Measurements from ENCODE around the gene GMPPA. TPM values are rescaled to one million over a fixed set of nuclear protein-coding genes. Genes with fewer than 3 reads are reported as not detected.

Gene GMPPA
- total RNA-seq, 1 donor from 2014 or later, result 35.8 TPM

- Mint-ChIP-seq H3K4me1 (ENCODE audit: low read depth) (peaks cover 19% of the 10 kb centered on the region), H3K27me3 (peaks cover 19% of the 10 kb centered on the region), H3K27ac (peak overlapping the region; percentile 84), H3K36me3 (ENCODE audit: insufficient read depth) (peaks cover 13% of the 10 kb centered on the region), H3K9me3 (ENCODE audit: low read depth) (no peaks in the 10 kb centered on the region), H3K4me3 (ENCODE audit: low read depth) (peak overlapping the region; percentile 88)
- DNase-seq (ENCODE audit: low spot score, unreplicated experiment), result peak; percentile 90
- TF ChIP-seq, protein P1, sequence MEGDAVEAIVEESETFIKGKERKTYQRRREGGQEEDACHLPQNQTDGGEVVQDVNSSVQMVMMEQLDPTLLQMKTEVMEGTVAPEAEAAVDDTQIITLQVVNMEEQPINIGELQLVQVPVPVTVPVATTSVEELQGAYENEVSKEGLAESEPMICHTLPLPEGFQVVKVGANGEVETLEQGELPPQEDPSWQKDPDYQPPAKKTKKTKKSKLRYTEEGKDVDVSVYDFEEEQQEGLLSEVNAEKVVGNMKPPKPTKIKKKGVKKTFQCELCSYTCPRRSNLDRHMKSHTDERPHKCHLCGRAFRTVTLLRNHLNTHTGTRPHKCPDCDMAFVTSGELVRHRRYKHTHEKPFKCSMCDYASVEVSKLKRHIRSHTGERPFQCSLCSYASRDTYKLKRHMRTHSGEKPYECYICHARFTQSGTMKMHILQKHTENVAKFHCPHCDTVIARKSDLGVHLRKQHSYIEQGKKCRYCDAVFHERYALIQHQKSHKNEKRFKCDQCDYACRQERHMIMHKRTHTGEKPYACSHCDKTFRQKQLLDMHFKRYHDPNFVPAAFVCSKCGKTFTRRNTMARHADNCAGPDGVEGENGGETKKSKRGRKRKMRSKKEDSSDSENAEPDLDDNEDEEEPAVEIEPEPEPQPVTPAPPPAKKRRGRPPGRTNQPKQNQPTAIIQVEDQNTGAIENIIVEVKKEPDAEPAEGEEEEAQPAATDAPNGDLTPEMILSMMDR (IDR thresholded peaks at IDR 0.05; ENCODE audit: unreplicated experiment), result peak; percentile 99
Observed at GRCh38 chr2:219541611-219542180, 43.0 kb downstream of the GMPPA start.

DNA sequence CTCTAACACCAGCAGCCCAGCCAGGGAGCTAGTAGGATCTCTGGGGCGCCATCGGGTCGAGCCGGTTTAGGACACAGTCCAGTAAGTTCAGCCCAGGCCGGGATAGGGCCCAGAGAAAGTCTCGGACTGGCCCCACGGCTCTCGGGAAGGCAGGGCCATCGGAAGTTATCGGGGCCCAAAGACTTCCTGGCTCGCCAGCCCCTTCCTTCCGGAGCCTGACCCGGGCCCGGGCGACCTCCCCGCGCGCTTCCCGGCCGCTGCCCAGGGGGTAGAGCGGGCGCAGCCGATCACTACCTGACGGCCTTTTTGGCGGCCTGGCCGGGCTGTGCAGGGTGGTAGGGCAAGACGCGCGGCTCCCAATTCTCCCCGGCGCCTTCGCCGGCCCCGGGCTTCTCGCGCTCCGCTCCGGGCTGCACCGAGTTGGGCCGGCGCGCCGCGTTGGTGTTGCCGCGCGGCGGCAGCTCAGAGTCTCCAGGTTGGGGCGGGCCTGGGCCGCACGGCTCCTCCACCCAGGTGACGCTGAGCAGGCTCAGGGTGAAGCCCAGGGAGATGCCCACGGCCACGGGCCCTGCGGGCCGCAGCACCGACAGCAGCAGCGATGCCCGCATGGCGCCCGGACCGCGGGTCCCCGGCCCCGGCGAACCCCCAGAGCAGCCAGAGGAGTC is 44.4 kb downstream of the GMPPA start:
- H3K27ac Mint-ChIP-seq, result peak overlapping the region; percentile 84
- peak overlapping the region; percentile 88 for H3K4me3 Mint-ChIP-seq (ENCODE audit: low read depth)
- peaks cover 17% of the 10 kb centered on the region for H3K4me1 Mint-ChIP-seq (ENCODE audit: low read depth)
- DNase-seq (ENCODE audit: low spot score, unreplicated experiment), result no peak
- H3K36me3 Mint-ChIP-seq (ENCODE audit: insufficient read depth), result peaks cover 16% of the 10 kb centered on the region
- TF ChIP-seq, protein P1 (IDR thresholded peaks at IDR 0.05; ENCODE audit: unreplicated experiment), result no peak
- H3K27me3 Mint-ChIP-seq, result peaks cover 19% of the 10 kb centered on the region
- H3K9me3 Mint-ChIP-seq (ENCODE audit: low read depth), result no peaks in the 10 kb centered on the region

- Mint-ChIP-seq H3K4me3 (ENCODE audit: low read depth) (peak within 1 kb of the TSS; percentile 88), H3K36me3 (ENCODE audit: insufficient read depth) (peaks cover 19% of the 10 kb centered on the region), H3K27ac (peak within 1 kb of the TSS; percentile 87), H3K4me1 (ENCODE audit: low read depth) (peaks cover 16% of the 10 kb centered on the region), H3K9me3 (ENCODE audit: low read depth) (no peaks in the 10 kb centered on the region), H3K27me3 (peaks cover 27% of the 10 kb centered on the region)
- DNase-seq (ENCODE audit: low spot score, unreplicated experiment), result peak; percentile 98
- TF ChIP-seq, protein P1 (IDR thresholded peaks at IDR 0.05; ENCODE audit: unreplicated experiment), result no peak
Observed at GRCh38 chr2:219543596-219544358, 45.1 kb downstream of the GMPPA start, which contains the start of the genes CHPF and TMEM198. Gene CHPF, minus strand, starts transcription at chr2:219543809. Its CDS starts 271 bp downstream, at chr2:219543538. Gene TMEM198, plus strand, starts transcription at chr2:219544028. Its CDS starts 700 bp downstream, at chr2:219544728.

DNA sequence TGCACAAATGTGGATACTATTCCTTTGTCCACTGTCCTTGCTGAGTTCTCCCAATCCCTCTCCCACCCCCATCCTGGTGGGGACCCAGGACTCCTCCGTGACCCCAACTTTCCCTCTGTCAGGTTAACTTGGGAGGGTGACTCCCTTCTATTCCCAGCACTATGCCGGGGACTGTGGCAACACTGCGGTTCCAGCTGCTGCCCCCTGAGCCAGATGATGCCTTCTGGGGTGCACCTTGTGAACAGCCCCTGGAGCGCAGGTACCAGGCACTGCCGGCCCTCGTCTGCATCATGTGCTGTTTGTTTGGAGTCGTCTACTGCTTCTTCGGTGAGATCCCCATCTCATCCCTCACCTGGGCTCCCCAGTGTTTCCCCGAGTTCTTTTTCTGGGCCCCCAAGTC is 45.9 kb downstream of the GMPPA start:
- Mint-ChIP-seq H3K9me3 (ENCODE audit: low read depth) (no peaks in the 10 kb centered on the region), H3K27me3 (peaks cover 32% of the 10 kb centered on the region), H3K36me3 (ENCODE audit: insufficient read depth) (peaks cover 15% of the 10 kb centered on the region), H3K4me1 (ENCODE audit: low read depth) (peaks cover 16% of the 10 kb centered on the region), H3K27ac (peak overlapping the region; percentile 75), H3K4me3 (ENCODE audit: low read depth) (peak overlapping the region; percentile 82)
- no peak for DNase-seq (ENCODE audit: low spot score, unreplicated experiment)
- TF ChIP-seq, protein P1 (IDR thresholded peaks at IDR 0.05; ENCODE audit: unreplicated experiment), result no peak

DNA sequence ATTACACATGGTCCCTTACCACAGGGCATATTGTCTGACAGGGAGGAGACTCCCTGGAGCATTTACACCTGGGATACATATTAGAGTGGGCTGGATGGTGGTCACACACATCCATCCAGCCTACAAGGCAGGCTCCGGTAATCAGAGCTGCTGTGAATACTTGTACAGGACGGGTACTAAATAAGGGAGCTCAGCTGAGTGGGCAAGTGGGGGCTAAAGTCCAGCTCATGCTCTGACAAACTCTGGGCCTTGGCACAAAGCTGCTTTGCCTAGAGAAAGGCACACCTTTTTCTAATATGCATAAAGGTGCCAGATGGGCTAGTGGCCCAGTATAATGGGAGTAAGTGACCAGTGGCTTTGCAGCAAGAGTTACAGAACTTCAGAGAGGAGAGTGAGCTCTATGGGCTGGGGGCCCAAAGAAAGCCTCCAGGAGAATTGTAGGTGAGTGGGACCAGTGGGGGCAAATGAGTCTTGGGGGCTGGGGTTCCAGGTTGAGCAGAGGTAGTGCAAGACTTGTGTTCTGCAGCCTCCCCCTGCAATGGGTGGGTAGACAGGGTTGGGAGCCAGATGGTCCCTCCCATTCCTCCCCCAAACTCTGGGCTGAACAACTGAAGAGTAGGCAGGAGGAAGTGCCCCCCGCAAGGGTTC is 46.7 kb downstream of the GMPPA start:
- Mint-ChIP-seq H3K27ac (no peak overlapping the region), H3K4me1 (ENCODE audit: low read depth) (peaks cover 16% of the 10 kb centered on the region), H3K4me3 (ENCODE audit: low read depth) (no peak overlapping the region), H3K36me3 (ENCODE audit: insufficient read depth) (peaks cover 13% of the 10 kb centered on the region), H3K9me3 (ENCODE audit: low read depth) (no peaks in the 10 kb centered on the region), H3K27me3 (peaks cover 37% of the 10 kb centered on the region)
- no peak for DNase-seq (ENCODE audit: low spot score, unreplicated experiment)
- TF ChIP-seq, protein P1 (IDR thresholded peaks at IDR 0.05; ENCODE audit: unreplicated experiment), result no peak

All from progenitor cell of endocrine pancreas (in vitro differentiated cells).